BJ (cell line): Measurements from ENCODE around the gene CIB4. TPM values are rescaled to one million over a fixed set of nuclear protein-coding genes. Genes with fewer than 3 reads are reported as not detected.

Experiments used
- CTCF ChIA-PET: fragments of 350-600 bp; formaldehyde crosslinking; extraction: SDS; loops from one replicate; lab custom pipeline; 2021; ENCODE audit warnings: antibody characterized with exemption, inconsistent platforms; lab: Yijun Ruan, JAX
- POLR2A ChIA-PET: fragments of 300-600 bp; sonication (Branson Sonifier 250); formaldehyde crosslinking; extraction: SDS; loops from one replicate; lab custom pipeline; 2021; ENCODE audit warnings: antibody characterized with exemption; lab: Charles Lee
- DNase-seq: peaks from one replicate; pipeline ENCODE4 v3.0.0-alpha.2; 2011; ENCODE audit warnings: low read depth
- H3K27me3 ChIP-seq: 2 replicates; pipeline ENCODE4 v1.6.0; 2011; ENCODE audit warnings: low read length; ENCODE audit not compliant: control insufficient read depth, insufficient read depth
- H3K36me3 ChIP-seq: 2 replicates; pipeline ENCODE4 v1.5.1; 2011; ENCODE audit warnings: low read length; ENCODE audit not compliant: control insufficient read depth, insufficient read depth
- H3K4me3 ChIP-seq: 2 replicates; pipeline ENCODE4 v1.5.1; 2011; ENCODE audit warnings: low read depth, mild to moderate bottlenecking, control low read depth, low read length
- polyA plus RNA-seq: library from polyadenylated mRNA; depleted of rRNA; stranded (reverse); fragments of >200 nt; gene quantifications from 2 replicates; pipeline ENCODE4 v1.2.3, GENCODE V29; 2011
- TF ChIP-seq, protein P1 (sequence below): IDR thresholded peaks from 2 replicates; pipeline ENCODE4 v1.5.1; 2011; ENCODE audit warnings: low read depth, mild to moderate bottlenecking, control low read depth, inconsistent platforms, low read length, moderate library complexity; ENCODE audit not compliant: insufficient read depth

Gene CIB4
- polyA plus RNA-seq, 1 experiment: not detected

DNA sequence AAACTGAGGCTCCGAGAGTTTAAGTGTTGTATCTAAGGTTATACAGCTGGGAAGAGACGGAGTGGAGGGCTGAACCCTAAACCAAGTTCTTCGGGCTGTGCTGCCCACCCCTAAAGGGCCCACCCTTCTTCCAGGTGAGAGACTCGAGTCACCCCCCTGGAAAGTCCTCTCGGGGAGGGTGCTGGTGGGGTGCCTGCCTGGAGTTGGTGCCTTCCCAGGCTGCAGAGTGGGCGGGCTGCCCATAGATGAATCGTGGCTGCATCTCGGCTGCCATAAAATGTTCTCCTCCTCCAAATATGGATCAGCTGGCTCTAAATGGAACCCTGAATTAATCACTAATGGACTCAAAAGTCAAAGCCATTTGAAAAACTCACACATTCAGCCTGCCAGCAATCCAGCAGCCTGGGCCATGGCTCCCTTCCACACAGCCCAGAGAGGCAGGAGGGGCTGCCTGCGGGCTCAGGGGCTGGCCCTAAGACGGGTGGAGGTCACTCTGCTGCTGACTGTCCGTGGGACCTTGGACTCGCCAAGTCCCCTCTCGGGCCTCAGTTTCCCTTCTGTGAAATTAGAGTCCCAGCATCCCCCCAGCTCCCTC lies 7.7 kb downstream of the CIB4 start:
- Histone ChIP-seq H3K36me3 (no peaks in the 10 kb centered on the region), H3K27me3 (peaks cover 14% of the 10 kb centered on the region), H3K4me3 (no peak overlapping the region)
- ChIA-PET CTCF (no interaction called here), POLR2A (no interaction called here)
- TF ChIP-seq, protein P1, sequence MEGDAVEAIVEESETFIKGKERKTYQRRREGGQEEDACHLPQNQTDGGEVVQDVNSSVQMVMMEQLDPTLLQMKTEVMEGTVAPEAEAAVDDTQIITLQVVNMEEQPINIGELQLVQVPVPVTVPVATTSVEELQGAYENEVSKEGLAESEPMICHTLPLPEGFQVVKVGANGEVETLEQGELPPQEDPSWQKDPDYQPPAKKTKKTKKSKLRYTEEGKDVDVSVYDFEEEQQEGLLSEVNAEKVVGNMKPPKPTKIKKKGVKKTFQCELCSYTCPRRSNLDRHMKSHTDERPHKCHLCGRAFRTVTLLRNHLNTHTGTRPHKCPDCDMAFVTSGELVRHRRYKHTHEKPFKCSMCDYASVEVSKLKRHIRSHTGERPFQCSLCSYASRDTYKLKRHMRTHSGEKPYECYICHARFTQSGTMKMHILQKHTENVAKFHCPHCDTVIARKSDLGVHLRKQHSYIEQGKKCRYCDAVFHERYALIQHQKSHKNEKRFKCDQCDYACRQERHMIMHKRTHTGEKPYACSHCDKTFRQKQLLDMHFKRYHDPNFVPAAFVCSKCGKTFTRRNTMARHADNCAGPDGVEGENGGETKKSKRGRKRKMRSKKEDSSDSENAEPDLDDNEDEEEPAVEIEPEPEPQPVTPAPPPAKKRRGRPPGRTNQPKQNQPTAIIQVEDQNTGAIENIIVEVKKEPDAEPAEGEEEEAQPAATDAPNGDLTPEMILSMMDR: no peak
- DNase-seq: no peak

DNA sequence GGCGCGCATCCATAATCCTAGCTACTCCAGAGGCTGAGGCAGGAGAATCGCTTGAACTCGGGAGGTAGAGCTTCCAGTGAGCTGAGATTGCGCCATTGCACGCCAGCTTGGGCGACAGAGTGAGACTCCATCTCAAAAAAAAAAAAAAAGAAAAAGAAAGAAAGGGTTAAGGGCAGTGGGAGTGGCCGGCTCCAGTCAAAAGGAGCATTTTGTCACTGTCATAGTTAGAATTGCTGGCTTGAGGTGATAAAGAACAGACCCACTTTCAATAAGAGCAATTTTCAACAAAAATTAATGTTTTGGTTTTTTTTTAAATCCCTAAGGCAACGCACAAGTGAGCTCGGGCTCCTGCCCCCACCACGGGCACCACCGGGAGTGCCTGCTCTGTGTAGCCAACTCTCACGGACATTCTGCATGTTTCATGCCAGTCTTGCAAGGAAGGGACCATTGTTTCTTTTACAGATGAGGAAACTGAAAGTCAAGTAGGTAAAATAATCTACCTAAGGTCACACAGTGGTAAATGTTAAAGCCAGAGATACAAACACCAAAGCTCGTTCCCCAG lies 8.5 kb downstream of the CIB4 start:
- Histone ChIP-seq H3K27me3 (peaks cover 8% of the 10 kb centered on the region), H3K36me3 (no peaks in the 10 kb centered on the region), H3K4me3 (no peak overlapping the region)
- TF ChIP-seq, protein P1: no peak
- no peak for DNase-seq
- ChIA-PET POLR2A (no interaction called here), CTCF (no interaction called here)

DNA sequence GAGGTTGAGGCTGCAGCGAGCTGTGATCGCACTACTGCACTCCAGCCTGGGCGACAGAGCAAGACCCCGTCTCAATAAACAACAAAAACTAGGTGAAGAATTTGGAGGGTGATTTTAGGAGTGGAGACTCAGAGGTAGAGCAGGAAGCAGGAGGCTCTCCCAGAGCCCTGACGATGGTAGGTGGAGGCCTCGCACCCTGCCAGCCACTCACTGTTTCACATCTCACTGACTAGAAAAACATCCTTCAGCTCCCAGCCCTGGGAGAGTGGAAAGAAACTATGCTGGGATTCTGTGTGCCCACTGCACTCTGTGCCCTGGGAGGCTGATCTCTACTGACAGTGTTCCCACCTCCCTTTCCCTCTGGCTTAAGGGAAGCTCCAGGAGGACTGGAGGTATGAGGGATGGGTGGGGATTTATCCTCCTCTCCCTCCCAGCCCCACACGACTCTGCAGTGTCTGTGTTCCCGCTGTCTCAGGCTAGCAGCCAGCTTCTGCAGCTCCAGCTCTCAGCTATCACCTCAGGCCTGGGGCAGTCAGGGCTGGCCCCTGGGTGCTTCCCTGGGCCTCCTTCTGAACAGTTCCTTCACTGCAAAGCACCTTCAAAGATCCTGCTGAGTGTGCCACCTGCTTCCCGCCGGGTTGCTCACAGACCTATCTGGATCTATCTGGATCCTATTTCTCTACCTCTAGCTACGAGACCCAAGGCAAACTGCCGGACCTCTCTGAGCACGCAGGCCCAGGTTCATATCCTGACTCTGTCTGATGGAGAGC lies 9.6 kb downstream of the CIB4 start:
- Histone ChIP-seq H3K27me3 (peaks cover 5% of the 10 kb centered on the region), H3K4me3 (no peak overlapping the region), H3K36me3 (no peaks in the 10 kb centered on the region)
- ChIA-PET CTCF (interaction anchor here (0.6 to 1.5 kb wide), 2 partner anchors 28 to 114 kb away, joined by 3 read pairs; no protein-coding TSS in a partner anchor), POLR2A (no interaction called here)
- DNase-seq: no peak
- TF ChIP-seq, protein P1: no peak

DNA sequence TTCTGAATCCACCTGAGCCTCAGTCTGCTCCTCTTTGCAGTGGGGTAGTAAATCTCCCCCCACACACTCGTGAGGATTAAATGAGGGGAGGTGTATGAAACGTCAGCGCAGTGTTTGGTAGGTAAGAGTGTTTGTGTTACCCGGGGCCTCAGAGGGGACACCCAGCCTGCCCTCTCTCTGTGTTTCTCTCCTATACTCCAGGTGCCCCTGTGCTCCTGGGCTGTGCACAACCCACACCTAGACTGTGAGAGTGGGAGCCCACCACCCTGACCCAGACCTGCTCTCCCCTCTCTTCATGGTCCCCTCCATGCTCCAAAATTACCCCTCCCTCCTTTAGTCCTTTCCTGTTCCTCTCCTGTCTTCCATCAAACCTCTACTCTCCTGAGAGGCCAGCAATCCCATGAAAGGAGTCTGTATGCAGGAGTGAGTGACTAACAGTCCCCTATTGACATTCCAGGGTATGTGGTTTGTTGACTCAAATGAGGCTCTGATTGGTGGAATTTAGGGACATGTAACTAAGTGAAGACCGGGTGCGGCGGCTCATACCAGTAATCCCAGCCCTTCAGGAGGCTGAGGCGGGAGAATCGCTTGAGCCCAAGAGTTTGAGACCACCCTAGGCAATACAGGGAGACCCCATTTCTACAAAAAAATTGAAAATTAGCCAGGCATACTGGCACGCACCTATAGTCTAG lies 10.4 kb downstream of the CIB4 start:
- TF ChIP-seq, protein P1: no peak
- peaks cover 5% of the 10 kb centered on the region for H3K27me3 ChIP-seq
- no peak for DNase-seq
- H3K36me3 ChIP-seq: no peaks in the 10 kb centered on the region
- no peak overlapping the region for H3K4me3 ChIP-seq
- POLR2A ChIA-PET: no interaction called here
- CTCF ChIA-PET: interaction anchor here (0.6 to 1.5 kb wide), 2 partner anchors 27 to 115 kb away, joined by 3 read pairs; no protein-coding TSS in a partner anchor

DNA sequence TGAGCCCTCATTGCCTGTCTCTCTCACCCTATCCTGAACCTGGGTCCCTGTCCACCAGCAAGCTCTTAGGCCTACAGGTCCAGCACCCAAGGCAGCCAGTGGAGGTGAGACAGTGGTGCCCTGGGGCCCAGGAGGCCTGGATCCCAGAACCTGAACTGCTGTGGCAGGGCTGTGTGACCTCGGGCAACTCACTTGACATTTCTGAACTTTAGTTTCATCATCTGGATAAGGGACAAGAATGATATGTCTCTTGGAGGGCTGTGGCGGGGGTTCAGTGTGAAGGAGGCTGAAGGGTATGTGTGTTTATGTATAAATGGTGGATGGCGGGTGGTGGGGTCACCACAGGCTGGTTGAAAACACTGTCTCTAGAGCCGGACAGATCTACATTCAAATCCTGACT lies 10.9 kb downstream of the CIB4 start:
- no peak for DNase-seq
- TF ChIP-seq, protein P1: no peak
- Histone ChIP-seq H3K36me3 (no peaks in the 10 kb centered on the region), H3K27me3 (peaks cover 5% of the 10 kb centered on the region), H3K4me3 (no peak overlapping the region)
- CTCF ChIA-PET: no interaction called here
- POLR2A ChIA-PET: no interaction called here
